IPS DF 4.7 (cell line): ENCODE results near the gene TPH1.

Experiments used
- DNase-seq: peaks from one replicate; pipeline ENCODE4 v3.0.0-alpha.2; 2013; ENCODE audit warnings: low spot score; ENCODE audit errors: extremely low read depth

TPH1 gene

GRCh38 chr11:18046116-18046777, at the start of gene TPH1:
TSS of gene TPH1 (minus strand) at chr11:18046269. CDS start at chr11:18040762, 5,507 bp downstream.
- DNase-seq: no peak

- DNase-seq: no peak
Observed at GRCh38 chr11:18093959-18094358, 47.9 kb upstream of the TPH1 start.

- no peak for DNase-seq
Observed at GRCh38 chr11:18091731-18092130, 45.7 kb upstream of the TPH1 start.

GRCh38 chr11:18088966-18089365, 42.9 kb upstream of the TPH1 start:
- no peak for DNase-seq

- DNase-seq: no peak
Observed at GRCh38 chr11:18088366-18088765, 42.3 kb upstream of the TPH1 start.

- DNase-seq: no peak
Observed at GRCh38 chr11:18081551-18081950, 35.5 kb upstream of the TPH1 start.

GRCh38 chr11:18080451-18080850, 34.4 kb upstream of the TPH1 start:
- DNase-seq: no peak

GRCh38 chr11:18078909-18079308, 32.8 kb upstream of the TPH1 start:
- DNase-seq: no peak

- no peak for DNase-seq
Observed at GRCh38 chr11:18075444-18075843, 29.4 kb upstream of the TPH1 start.

- DNase-seq: no peak
Observed at GRCh38 chr11:18071098-18071705, 25.1 kb upstream of the TPH1 start.

GRCh38 chr11:18067372-18067771, 21.3 kb upstream of the TPH1 start:
- no peak for DNase-seq

- no peak for DNase-seq
Observed at GRCh38 chr11:18066626-18067025, 20.6 kb upstream of the TPH1 start.

GRCh38 chr11:18065572-18065971, 19.5 kb upstream of the TPH1 start:
- DNase-seq: no peak

GRCh38 chr11:18064450-18065054, 18.5 kb upstream of the TPH1 start:
- DNase-seq: no peak

- DNase-seq: no peak
Observed at GRCh38 chr11:18063862-18064434, 17.9 kb upstream of the TPH1 start.

- no peak for DNase-seq
Observed at GRCh38 chr11:18063125-18063524, 17.1 kb upstream of the TPH1 start.

GRCh38 chr11:18061351-18061750, 15.3 kb upstream of the TPH1 start:
- DNase-seq: no peak

- DNase-seq: no peak
Observed at GRCh38 chr11:18056561-18057181, 10.6 kb upstream of the TPH1 start.

GRCh38 chr11:18054511-18055103, 8.5 kb upstream of the TPH1 start:
- DNase-seq: no peak

GRCh38 chr11:18050848-18051247, 4.8 kb upstream of the TPH1 start:
- DNase-seq: no peak

- no peak for DNase-seq
Observed at GRCh38 chr11:18036456-18036855, 9.6 kb downstream of the TPH1 start.

GRCh38 chr11:18027475-18027874, 18.6 kb downstream of the TPH1 start:
- DNase-seq: no peak
